HL-60 (cell line): Measurements from ENCODE around the gene LMBR1L.

Experiments
- DNase-seq, 2 experiments: peaks; one replicate each; pipeline ENCODE4 v3.0.0-alpha.2; 2010 to 2020; ENCODE audit warnings: low read depth in 1 of 2, low spot score in 1 of 2
- H3K27ac ChIP-seq: fragments of 250-450 bp; sonication (Bioruptor Pico); replicated peaks from 2 replicates; pipeline ENCODE4 v1.5.1; 2020; ENCODE audit warnings: mild to moderate bottlenecking, moderate library complexity
- H3K27me3 ChIP-seq: fragments of 250-450 bp; sonication (Bioruptor Pico); 2 replicates; pipeline ENCODE4 v1.5.1; 2021; ENCODE audit warnings: mild to moderate bottlenecking, moderate library complexity; ENCODE audit not compliant: insufficient read depth, poor library complexity, severe bottlenecking
- H3K4me3 ChIP-seq: replicated peaks from 2 replicates; pipeline ENCODE4 v1.5.1; 2011; ENCODE audit warnings: mild to moderate bottlenecking, control low read depth, low read length; ENCODE audit not compliant: insufficient read depth
- GABPA ChIP-seq: IDR thresholded peaks from 2 replicates; pipeline ENCODE4 v1.6.1; 2012; ENCODE audit warnings: low read depth
- POLR2AphosphoS5 ChIP-seq: IDR thresholded peaks from 2 replicates; pipeline ENCODE4 v1.6.1; 2012; ENCODE audit warnings: low read depth
- SPI1 ChIP-seq: IDR thresholded peaks from 2 replicates; pipeline ENCODE4 v1.6.1; 2012; ENCODE audit warnings: low read depth, mild to moderate bottlenecking, borderline replicate concordance
- TF ChIP-seq, protein P1 (sequence below): IDR thresholded peaks from one replicate; pipeline ENCODE4 v1.5.1; 2011; ENCODE audit warnings: low read length, control low read depth, inconsistent platforms; ENCODE audit not compliant: insufficient read depth
- TF ChIP-seq, protein P2 (sequence below): IDR thresholded peaks from 2 replicates; pipeline ENCODE4 v1.6.1; 2012; ENCODE audit warnings: low read depth; ENCODE audit not compliant: insufficient replicate concordance

The LMBR1L gene

DNA sequence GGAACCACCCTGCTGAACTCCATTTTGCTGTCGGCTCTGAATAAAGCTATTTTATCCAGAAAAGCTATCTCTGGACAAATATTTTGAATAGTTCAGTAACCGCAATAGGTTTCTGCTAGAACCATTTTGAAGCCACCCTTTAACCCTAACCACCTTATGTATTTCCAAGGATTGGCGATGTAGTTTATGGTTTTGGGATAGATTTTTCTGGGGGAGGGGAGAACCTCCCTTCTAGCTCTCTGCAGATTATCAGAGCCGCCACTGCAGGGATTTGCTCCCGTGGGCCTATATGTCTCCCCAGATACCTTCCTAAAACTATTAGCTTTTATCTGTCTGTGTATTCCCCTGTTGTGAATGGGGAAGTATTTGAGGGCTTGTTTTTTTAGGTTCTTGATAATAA lies 22.4 kb upstream of the LMBR1L start:
- Histone ChIP-seq H3K27me3 (no peaks in the 10 kb centered on the region), H3K4me3 (peak overlapping the region; percentile 42), H3K27ac (peak overlapping the region; percentile 100)
- no peak for DNase-seq
- TF ChIP-seq POLR2AphosphoS5 (no peak), SPI1 (no peak), GABPA (no peak)
- TF ChIP-seq, protein P1, sequence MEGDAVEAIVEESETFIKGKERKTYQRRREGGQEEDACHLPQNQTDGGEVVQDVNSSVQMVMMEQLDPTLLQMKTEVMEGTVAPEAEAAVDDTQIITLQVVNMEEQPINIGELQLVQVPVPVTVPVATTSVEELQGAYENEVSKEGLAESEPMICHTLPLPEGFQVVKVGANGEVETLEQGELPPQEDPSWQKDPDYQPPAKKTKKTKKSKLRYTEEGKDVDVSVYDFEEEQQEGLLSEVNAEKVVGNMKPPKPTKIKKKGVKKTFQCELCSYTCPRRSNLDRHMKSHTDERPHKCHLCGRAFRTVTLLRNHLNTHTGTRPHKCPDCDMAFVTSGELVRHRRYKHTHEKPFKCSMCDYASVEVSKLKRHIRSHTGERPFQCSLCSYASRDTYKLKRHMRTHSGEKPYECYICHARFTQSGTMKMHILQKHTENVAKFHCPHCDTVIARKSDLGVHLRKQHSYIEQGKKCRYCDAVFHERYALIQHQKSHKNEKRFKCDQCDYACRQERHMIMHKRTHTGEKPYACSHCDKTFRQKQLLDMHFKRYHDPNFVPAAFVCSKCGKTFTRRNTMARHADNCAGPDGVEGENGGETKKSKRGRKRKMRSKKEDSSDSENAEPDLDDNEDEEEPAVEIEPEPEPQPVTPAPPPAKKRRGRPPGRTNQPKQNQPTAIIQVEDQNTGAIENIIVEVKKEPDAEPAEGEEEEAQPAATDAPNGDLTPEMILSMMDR: no peak
- TF ChIP-seq, protein P2, sequence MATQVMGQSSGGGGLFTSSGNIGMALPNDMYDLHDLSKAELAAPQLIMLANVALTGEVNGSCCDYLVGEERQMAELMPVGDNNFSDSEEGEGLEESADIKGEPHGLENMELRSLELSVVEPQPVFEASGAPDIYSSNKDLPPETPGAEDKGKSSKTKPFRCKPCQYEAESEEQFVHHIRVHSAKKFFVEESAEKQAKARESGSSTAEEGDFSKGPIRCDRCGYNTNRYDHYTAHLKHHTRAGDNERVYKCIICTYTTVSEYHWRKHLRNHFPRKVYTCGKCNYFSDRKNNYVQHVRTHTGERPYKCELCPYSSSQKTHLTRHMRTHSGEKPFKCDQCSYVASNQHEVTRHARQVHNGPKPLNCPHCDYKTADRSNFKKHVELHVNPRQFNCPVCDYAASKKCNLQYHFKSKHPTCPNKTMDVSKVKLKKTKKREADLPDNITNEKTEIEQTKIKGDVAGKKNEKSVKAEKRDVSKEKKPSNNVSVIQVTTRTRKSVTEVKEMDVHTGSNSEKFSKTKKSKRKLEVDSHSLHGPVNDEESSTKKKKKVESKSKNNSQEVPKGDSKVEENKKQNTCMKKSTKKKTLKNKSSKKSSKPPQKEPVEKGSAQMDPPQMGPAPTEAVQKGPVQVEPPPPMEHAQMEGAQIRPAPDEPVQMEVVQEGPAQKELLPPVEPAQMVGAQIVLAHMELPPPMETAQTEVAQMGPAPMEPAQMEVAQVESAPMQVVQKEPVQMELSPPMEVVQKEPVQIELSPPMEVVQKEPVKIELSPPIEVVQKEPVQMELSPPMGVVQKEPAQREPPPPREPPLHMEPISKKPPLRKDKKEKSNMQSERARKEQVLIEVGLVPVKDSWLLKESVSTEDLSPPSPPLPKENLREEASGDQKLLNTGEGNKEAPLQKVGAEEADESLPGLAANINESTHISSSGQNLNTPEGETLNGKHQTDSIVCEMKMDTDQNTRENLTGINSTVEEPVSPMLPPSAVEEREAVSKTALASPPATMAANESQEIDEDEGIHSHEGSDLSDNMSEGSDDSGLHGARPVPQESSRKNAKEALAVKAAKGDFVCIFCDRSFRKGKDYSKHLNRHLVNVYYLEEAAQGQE: no peak

DNA sequence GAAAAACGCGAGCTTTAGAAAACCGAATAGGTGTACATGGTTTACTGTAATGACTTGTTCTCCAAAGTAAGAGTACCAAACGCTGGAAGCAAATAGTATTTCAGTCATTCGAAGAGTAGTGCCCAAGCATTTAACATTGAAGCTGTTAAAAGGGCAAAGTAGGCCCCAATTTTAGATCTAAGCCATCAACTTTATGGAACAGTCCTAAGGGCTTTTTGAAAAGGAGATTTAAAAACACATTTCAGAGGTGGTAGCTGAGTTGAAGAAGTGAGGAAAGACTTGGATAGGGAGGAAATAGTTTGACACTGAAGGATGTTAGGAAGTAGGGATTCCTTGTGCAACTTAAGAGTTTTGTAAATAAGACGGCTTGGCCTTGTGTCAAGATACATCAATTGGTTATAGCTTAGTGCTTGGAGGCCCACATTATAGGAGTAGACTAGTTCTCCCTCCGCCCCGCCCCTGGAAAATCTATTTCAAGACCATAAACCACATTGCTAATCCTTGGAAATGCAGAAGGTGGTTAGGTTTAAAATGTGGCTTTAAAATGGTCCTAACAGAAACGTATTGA lies 21.3 kb upstream of the LMBR1L start:
- DNase-seq: peak in 1 of 2 experiments; percentile 55
- TF ChIP-seq, protein P1: no peak
- TF ChIP-seq SPI1: no peak
- TF ChIP-seq, protein P2: no peak
- TF ChIP-seq POLR2AphosphoS5: no peak
- TF ChIP-seq GABPA: no peak
- peak overlapping the region; percentile 100 for H3K27ac ChIP-seq

GRCh38 chr12:49131051-49131893 lies 20.6 kb upstream of the LMBR1L start, which contains the start of gene TUBA1B:
TUBA1B (minus strand) TSS chr12:49131395; CDS start chr12:49131300, 95 bp downstream.
- H3K27me3 ChIP-seq: no peaks in the 10 kb centered on the region
- H3K4me3 ChIP-seq: peak within 1 kb of the TSS; percentile 82
- TF ChIP-seq POLR2AphosphoS5 (peak; percentile 96), GABPA (no peak)
- H3K27ac ChIP-seq: peak within 1 kb of the TSS; percentile 100
- DNase-seq: peak; percentile 88 to 95

More for the DNA sequence above, 21.3 kb upstream of the LMBR1L start:
- Histone ChIP-seq H3K4me3 (peak overlapping the region; percentile 42), H3K27me3 (no peaks in the 10 kb centered on the region)
